NB4 (cell line): ENCODE results near the gene POP4.

ENCODE experiments used
- CTCF ChIP-seq: IDR thresholded peaks from one replicate; pipeline ENCODE4 v1.5.1; 2012; ENCODE audit warnings: low read depth, low read length
- MYC ChIP-seq: IDR thresholded peaks from 2 replicates; pipeline ENCODE4 v1.6.1; 2011; ENCODE audit warnings: low read depth, low read length
- POLR2A ChIP-seq: IDR thresholded peaks from 2 replicates; pipeline ENCODE4 v1.6.1; 2011; ENCODE audit warnings: mild to moderate bottlenecking; ENCODE audit not compliant: insufficient read length; ENCODE audit errors: extremely low read depth
- TF ChIP-seq, protein P1 (sequence below): IDR thresholded peaks from 2 replicates; pipeline ENCODE4 v1.6.1; 2011; ENCODE audit warnings: low read depth, low read length

- no peak for TF ChIP-seq POLR2A
- no peak for TF ChIP-seq CTCF
- TF ChIP-seq, protein P1, sequence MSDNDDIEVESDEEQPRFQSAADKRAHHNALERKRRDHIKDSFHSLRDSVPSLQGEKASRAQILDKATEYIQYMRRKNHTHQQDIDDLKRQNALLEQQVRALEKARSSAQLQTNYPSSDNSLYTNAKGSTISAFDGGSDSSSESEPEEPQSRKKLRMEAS = no peak
- TF ChIP-seq MYC = no peak
These were observed 301 bp downstream of the POP4 start for GRCh38 chr19:29606420-29606747.
